Right lobe of liver (tissue), 4 donors: ENCODE measurements around the gene DNASE2.

ENCODE experiments used
- CTCF ChIP-seq, 4 donors: fragments of 200-600 bp in 3 of 4; fragments of 450-650 bp in 1 of 4; IDR thresholded peaks; one replicate each; pipeline versions ENCODE4 v1.5.1 to v1.8.0; 2016 to 2022; ENCODE audit warnings: antibody characterized with exemption in 4 of 4, mild to moderate bottlenecking in 2 of 4
- POLR2A ChIP-seq: fragments of 450-650 bp; IDR thresholded peaks from one replicate; pipeline ENCODE4 v1.6.1; 2017; ENCODE audit warnings: antibody characterized with exemption, mild to moderate bottlenecking
- donor health status: DM: no; HTN: no; CAD: no.
- donor health status: DM: no; HTN: no; CAD: no.
- donor health status: DM: no; HTN: yes; CAD: no.

GRCh38 chr19:12930002-12930645, 48.9 kb upstream of the DNASE2 start:
- no peak for TF ChIP-seq POLR2A
- no peak for TF ChIP-seq CTCF (IDR thresholded peaks at IDR 0.05)
